Measurements from ENCODE around the gene NRG3.

The NRG3 gene

GRCh38 chr10:81870472-81870871, 4.5 kb upstream of the NRG3 start:
- H3K4me1 ChIP-seq (ENCODE audit: control insufficient read depth, insufficient read depth, low read length): no peaks in the 10 kb centered on the region

GRCh38 chr10:81871558-81871957, 3.4 kb upstream of the NRG3 start:
- no peaks in the 10 kb centered on the region for H3K36me3 ChIP-seq (ENCODE audit: control insufficient read depth, insufficient read depth, low read length, severe bottlenecking)
- H3K9ac ChIP-seq (ENCODE audit: low read length): no peak overlapping the region
- H3K9me3 ChIP-seq (ENCODE audit: control insufficient read depth, low read length): no peaks in the 10 kb centered on the region
- DNase-seq (ENCODE audit: low read depth): no peak
- no peak overlapping the region for H3K4me3 ChIP-seq (ENCODE audit: low read length)
- no peaks in the 10 kb centered on the region for H3K4me1 ChIP-seq (ENCODE audit: control insufficient read depth, insufficient read depth, low read length)
- H3K27me3 ChIP-seq (replicated peaks; ENCODE audit: control insufficient read depth, insufficient read depth, low read length): peaks cover 22% of the 10 kb centered on the region

More at GRCh38 chr10:81870472-81870871, 4.5 kb upstream of the NRG3 start:
- Histone ChIP-seq H3K9me3 (ENCODE audit: control insufficient read depth, low read length) (no peaks in the 10 kb centered on the region), H3K9ac (ENCODE audit: low read length) (no peak overlapping the region), H3K27me3 (replicated peaks; ENCODE audit: control insufficient read depth, insufficient read depth, low read length) (peaks cover 11% of the 10 kb centered on the region), H3K36me3 (ENCODE audit: control insufficient read depth, insufficient read depth, low read length, severe bottlenecking) (no peaks in the 10 kb centered on the region), H3K4me3 (ENCODE audit: low read length) (no peak overlapping the region)
- no peak for DNase-seq (ENCODE audit: low read depth)

- Histone ChIP-seq H3K27me3 (replicated peaks; ENCODE audit: control insufficient read depth, insufficient read depth, low read length) (peaks cover 30% of the 10 kb centered on the region), H3K4me3 (ENCODE audit: low read length) (no peak overlapping the region), H3K36me3 (ENCODE audit: control insufficient read depth, insufficient read depth, low read length, severe bottlenecking) (no peaks in the 10 kb centered on the region), H3K9ac (ENCODE audit: low read length) (no peak overlapping the region), H3K9me3 (ENCODE audit: control insufficient read depth, low read length) (no peaks in the 10 kb centered on the region), H3K4me1 (ENCODE audit: control insufficient read depth, insufficient read depth, low read length) (no peaks in the 10 kb centered on the region)
- DNase-seq (ENCODE audit: low read depth): no peak
Observed at GRCh38 chr10:81872206-81872862, 2.7 kb upstream of the NRG3 start.

GRCh38 chr10:81873231-81873931, 1.6 kb upstream of the NRG3 start:
- Histone ChIP-seq H3K9ac (ENCODE audit: low read length) (no peak overlapping the region), H3K9me3 (ENCODE audit: control insufficient read depth, low read length) (no peaks in the 10 kb centered on the region), H3K4me1 (ENCODE audit: control insufficient read depth, insufficient read depth, low read length) (no peaks in the 10 kb centered on the region), H3K4me3 (ENCODE audit: low read length) (no peak overlapping the region), H3K27me3 (replicated peaks; ENCODE audit: control insufficient read depth, insufficient read depth, low read length) (peaks cover 40% of the 10 kb centered on the region), H3K36me3 (ENCODE audit: control insufficient read depth, insufficient read depth, low read length, severe bottlenecking) (no peaks in the 10 kb centered on the region)
- no peak for DNase-seq (ENCODE audit: low read depth)

GRCh38 chr10:81873932-81874816, 820 bp upstream of the NRG3 start:
- no peaks in the 10 kb centered on the region for H3K36me3 ChIP-seq (ENCODE audit: control insufficient read depth, insufficient read depth, low read length, severe bottlenecking)
- H3K4me1 ChIP-seq (ENCODE audit: control insufficient read depth, insufficient read depth, low read length): no peaks in the 10 kb centered on the region
- H3K9ac ChIP-seq (ENCODE audit: low read length): no peak overlapping the region
- H3K4me3 ChIP-seq (ENCODE audit: low read length): no peak overlapping the region
- no peaks in the 10 kb centered on the region for H3K9me3 ChIP-seq (ENCODE audit: control insufficient read depth, low read length)
- peaks cover 40% of the 10 kb centered on the region for H3K27me3 ChIP-seq (replicated peaks; ENCODE audit: control insufficient read depth, insufficient read depth, low read length)
- no peak for DNase-seq (ENCODE audit: low read depth)

GRCh38 chr10:81875467-81876252, 666 bp downstream of the NRG3 start:
- no peaks in the 10 kb centered on the region for H3K4me1 ChIP-seq (ENCODE audit: control insufficient read depth, insufficient read depth, low read length)
- H3K9ac ChIP-seq (ENCODE audit: low read length): no peak overlapping the region
- H3K4me3 ChIP-seq (ENCODE audit: low read length): no peak overlapping the region
- H3K27me3 ChIP-seq (replicated peaks; ENCODE audit: control insufficient read depth, insufficient read depth, low read length): peaks cover 40% of the 10 kb centered on the region
- no peak for DNase-seq (ENCODE audit: low read depth)
- H3K9me3 ChIP-seq (ENCODE audit: control insufficient read depth, low read length): no peaks in the 10 kb centered on the region
- H3K36me3 ChIP-seq (ENCODE audit: control insufficient read depth, insufficient read depth, low read length, severe bottlenecking): no peaks in the 10 kb centered on the region

GRCh38 chr10:81876253-81877077, 1.5 kb downstream of the NRG3 start:
- Histone ChIP-seq H3K27me3 (replicated peaks; ENCODE audit: control insufficient read depth, insufficient read depth, low read length) (peaks cover 40% of the 10 kb centered on the region), H3K36me3 (ENCODE audit: control insufficient read depth, insufficient read depth, low read length, severe bottlenecking) (no peaks in the 10 kb centered on the region), H3K9me3 (ENCODE audit: control insufficient read depth, low read length) (no peaks in the 10 kb centered on the region), H3K9ac (ENCODE audit: low read length) (no peak overlapping the region), H3K4me3 (ENCODE audit: low read length) (no peak overlapping the region), H3K4me1 (ENCODE audit: control insufficient read depth, insufficient read depth, low read length) (no peaks in the 10 kb centered on the region)
- no peak for DNase-seq (ENCODE audit: low read depth)

- no peaks in the 10 kb centered on the region for H3K9me3 ChIP-seq (ENCODE audit: control insufficient read depth, low read length)
- no peaks in the 10 kb centered on the region for H3K36me3 ChIP-seq (ENCODE audit: control insufficient read depth, insufficient read depth, low read length, severe bottlenecking)
- DNase-seq (ENCODE audit: low read depth): no peak
- H3K27me3 ChIP-seq (replicated peaks; ENCODE audit: control insufficient read depth, insufficient read depth, low read length): peaks cover 37% of the 10 kb centered on the region
- no peak overlapping the region for H3K9ac ChIP-seq (ENCODE audit: low read length)
- no peaks in the 10 kb centered on the region for H3K4me1 ChIP-seq (ENCODE audit: control insufficient read depth, insufficient read depth, low read length)
- H3K4me3 ChIP-seq (ENCODE audit: low read length): no peak overlapping the region
Observed at GRCh38 chr10:81877596-81877995, 2.6 kb downstream of the NRG3 start.

GRCh38 chr10:81882011-81882410, 7.0 kb downstream of the NRG3 start:
- H3K9me3 ChIP-seq (ENCODE audit: control insufficient read depth, low read length): no peaks in the 10 kb centered on the region
- no peak overlapping the region for H3K9ac ChIP-seq (ENCODE audit: low read length)
- peaks cover 13% of the 10 kb centered on the region for H3K27me3 ChIP-seq (replicated peaks; ENCODE audit: control insufficient read depth, insufficient read depth, low read length)
- H3K36me3 ChIP-seq (ENCODE audit: control insufficient read depth, insufficient read depth, low read length, severe bottlenecking): no peaks in the 10 kb centered on the region
- DNase-seq (ENCODE audit: low read depth): no peak
- H3K4me3 ChIP-seq (ENCODE audit: low read length): no peak overlapping the region
- H3K4me1 ChIP-seq (ENCODE audit: control insufficient read depth, insufficient read depth, low read length): no peaks in the 10 kb centered on the region

- H3K9me3 ChIP-seq (ENCODE audit: control insufficient read depth, low read length): no peaks in the 10 kb centered on the region
- H3K36me3 ChIP-seq (ENCODE audit: control insufficient read depth, insufficient read depth, low read length, severe bottlenecking): no peaks in the 10 kb centered on the region
- no peak overlapping the region for H3K4me3 ChIP-seq (ENCODE audit: low read length)
- no peak for DNase-seq (ENCODE audit: low read depth)
- H3K4me1 ChIP-seq (ENCODE audit: control insufficient read depth, insufficient read depth, low read length): no peaks in the 10 kb centered on the region
- H3K9ac ChIP-seq (ENCODE audit: low read length): no peak overlapping the region
- H3K27me3 ChIP-seq (replicated peaks; ENCODE audit: control insufficient read depth, insufficient read depth, low read length): no peaks in the 10 kb centered on the region
Observed at GRCh38 chr10:81884856-81885255, 9.9 kb downstream of the NRG3 start.
